Mononuclear cell (primary cell): ENCODE results near the gene TMEM114. TPM values are rescaled to one million over a fixed set of nuclear protein-coding genes. Genes with fewer than 3 reads are reported as not detected.

ENCODE experiments used
- H3K27me3 ChIP-seq: 2 replicates; pipeline ENCODE4 v1.6.0; 2011; ENCODE audit warnings: low read length, control low read depth; ENCODE audit not compliant: insufficient read depth
- H3K4me1 ChIP-seq: 2 replicates; pipeline ENCODE4 v1.5.1; 2011; ENCODE audit warnings: mild to moderate bottlenecking, low read length, control low read depth; ENCODE audit not compliant: insufficient read depth
- H3K4me3 ChIP-seq: 2 replicates; pipeline ENCODE4 v1.5.1; 2011; ENCODE audit warnings: mild to moderate bottlenecking, low read length, moderate library complexity
- H3K9me3 ChIP-seq: 2 replicates; pipeline ENCODE4 v1.5.1; 2011; ENCODE audit warnings: low read depth, mild to moderate bottlenecking, control low read depth, low read length
- total RNA-seq: library from RNA; depleted of rRNA; stranded (reverse); fragments of >200 nt; gene quantifications from one replicate; pipeline ENCODE4 v1.2.3, GENCODE V29; 2012

Gene TMEM114
- total RNA-seq, 1 donor, result not detected

DNA sequence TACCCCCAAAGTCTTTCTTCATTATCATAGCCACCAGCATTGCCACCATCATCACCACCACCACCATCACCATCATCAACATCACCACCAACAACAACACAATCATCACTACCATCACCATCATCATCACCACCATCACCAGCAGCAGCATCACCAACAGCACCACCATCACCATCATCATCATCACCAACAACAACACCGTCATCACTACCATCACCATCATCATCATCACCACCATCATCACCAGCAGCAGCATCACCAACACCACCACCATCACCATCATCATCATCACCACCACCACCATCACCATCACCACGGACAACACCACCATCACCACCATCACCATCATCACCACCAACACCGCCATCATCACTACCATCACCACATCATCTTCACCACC, 500 bp upstream of the TMEM114 start:
- Histone ChIP-seq H3K27me3 (peaks cover 45% of the 10 kb centered on the region), H3K4me1 (no peaks in the 10 kb centered on the region), H3K9me3 (no peaks in the 10 kb centered on the region), H3K4me3 (no peak overlapping the region)

DNA sequence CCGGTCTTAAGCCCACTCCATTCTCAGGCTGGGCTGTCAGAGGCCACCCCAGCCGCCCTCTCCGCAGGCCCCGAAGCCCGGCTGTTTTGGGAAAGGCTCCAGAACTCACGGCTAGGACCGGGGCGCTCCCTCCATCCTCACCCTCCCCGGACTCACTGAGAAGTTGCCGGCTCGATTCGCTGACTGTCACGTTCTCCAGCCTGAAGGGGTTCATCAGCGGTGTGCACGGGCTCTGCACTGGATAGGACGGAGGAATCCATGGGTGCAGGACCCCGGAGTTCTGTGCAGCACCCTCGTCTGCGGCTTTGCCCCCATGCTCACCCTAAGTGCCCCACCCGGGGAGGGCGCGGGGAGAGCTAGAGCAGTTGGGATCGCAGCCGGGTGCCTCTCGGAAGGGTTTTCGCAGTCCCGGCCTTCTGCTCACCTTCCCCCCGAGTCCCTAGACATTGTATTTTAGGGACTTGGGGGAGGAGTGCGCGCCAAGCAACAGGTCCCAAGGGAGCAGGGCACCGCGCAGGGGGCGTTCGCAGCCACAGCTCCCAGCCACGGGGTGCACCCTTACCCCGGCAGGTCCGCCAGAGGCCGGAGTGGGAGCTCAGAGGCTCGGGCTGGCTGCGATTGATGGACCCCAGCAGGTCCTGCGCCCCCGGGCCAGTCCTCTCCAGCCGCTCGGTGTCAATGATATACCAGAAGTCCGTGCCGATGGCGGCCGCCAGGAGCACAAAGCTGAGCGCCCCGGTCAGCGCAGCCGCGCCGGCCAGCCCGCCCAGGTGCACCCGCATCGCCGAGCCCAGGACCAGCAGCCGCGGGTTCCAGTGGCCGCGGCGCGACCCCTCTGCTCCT, 1.0 kb downstream of the TMEM114 start:
- peaks cover 45% of the 10 kb centered on the region for H3K27me3 ChIP-seq
- no peak overlapping the region for H3K4me3 ChIP-seq

DNA sequence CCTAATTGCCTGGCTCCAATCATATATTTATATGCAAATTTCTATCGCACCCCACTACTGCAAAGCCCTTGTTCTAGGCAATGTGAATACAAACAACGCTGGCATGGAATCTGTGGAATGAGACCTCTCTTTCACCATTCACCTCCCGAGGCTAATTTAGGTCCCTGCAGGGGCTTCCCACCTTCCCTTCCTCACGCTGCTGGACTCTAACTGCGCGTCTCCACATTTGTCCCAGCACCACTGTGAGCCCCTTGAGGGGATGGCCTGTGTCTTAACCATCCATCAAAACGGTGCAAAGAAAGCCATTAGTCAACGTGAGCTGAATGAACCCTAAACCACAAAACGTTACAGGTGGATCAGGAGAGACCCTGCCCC, 1.6 kb downstream of the TMEM114 start:
- no peak overlapping the region for H3K4me3 ChIP-seq
- peaks cover 45% of the 10 kb centered on the region for H3K27me3 ChIP-seq
- no peaks in the 10 kb centered on the region for H3K4me1 ChIP-seq
- no peaks in the 10 kb centered on the region for H3K9me3 ChIP-seq

More for the DNA sequence above, 1.0 kb downstream of the TMEM114 start:
- Histone ChIP-seq H3K4me1 (no peaks in the 10 kb centered on the region), H3K9me3 (no peaks in the 10 kb centered on the region)

DNA sequence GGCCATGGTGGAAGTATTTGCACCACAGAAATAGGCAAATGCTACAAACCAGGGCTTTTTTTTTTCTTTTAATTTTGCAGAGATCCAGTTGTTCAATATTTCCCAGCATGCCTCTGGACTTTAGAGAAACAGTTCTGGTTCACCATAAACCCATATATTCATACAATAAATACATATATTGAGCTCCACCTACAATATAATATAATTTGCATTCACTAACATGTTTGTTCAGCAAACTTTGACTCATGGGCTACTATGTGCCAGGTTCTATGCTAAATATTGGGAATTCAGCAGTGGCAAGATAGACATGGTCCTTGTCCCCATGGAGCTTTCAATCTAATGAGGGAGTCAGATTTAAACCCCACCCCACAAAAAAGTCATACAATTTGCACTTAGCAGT, 3.2 kb downstream of the TMEM114 start:
- Histone ChIP-seq H3K9me3 (no peaks in the 10 kb centered on the region), H3K4me1 (peaks cover 5% of the 10 kb centered on the region), H3K27me3 (peaks cover 44% of the 10 kb centered on the region), H3K4me3 (no peak overlapping the region)

DNA sequence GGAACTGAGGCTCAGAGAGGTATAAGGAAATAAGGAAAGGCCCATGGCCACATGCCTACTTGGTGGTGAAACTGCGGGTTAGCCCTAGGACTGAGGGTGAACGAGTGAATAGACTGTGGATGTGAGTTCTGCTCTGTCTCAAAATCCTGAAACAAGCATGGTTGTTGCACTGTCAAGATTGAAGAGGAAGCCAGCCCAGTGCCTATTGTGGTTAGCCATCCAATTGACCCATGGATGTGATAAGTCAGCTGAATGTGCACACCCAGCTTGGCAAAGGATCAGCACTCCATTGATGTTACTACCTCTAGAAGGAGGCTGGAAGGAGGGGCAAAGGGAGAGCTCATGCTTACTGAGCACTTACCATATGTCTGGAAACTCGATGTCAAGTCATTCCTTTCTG, 4.5 kb downstream of the TMEM114 start:
- Histone ChIP-seq H3K4me3 (no peak overlapping the region), H3K4me1 (peaks cover 9% of the 10 kb centered on the region), H3K27me3 (peaks cover 38% of the 10 kb centered on the region), H3K9me3 (no peaks in the 10 kb centered on the region)

DNA sequence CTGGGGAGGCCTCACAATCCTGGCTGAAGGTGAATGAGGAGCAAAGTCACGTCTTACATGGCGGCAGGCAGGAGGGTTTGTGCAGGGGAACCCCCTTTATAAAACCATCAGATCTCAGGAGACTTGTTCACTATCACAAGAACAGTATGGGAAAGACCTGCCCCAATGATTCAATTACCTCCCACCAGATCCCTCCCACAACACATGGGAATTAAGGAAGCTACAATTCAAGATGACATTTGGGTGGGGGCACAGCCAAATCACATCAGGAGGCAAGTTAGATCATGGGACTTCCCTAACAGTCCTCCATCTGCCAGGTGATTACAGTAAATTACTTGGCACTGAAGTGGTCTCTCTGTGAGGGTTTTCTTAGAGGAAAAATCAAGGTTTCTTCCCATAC, 5.3 kb downstream of the TMEM114 start:
- Histone ChIP-seq H3K4me3 (no peak overlapping the region), H3K9me3 (no peaks in the 10 kb centered on the region), H3K27me3 (peaks cover 30% of the 10 kb centered on the region), H3K4me1 (peaks cover 9% of the 10 kb centered on the region)

DNA sequence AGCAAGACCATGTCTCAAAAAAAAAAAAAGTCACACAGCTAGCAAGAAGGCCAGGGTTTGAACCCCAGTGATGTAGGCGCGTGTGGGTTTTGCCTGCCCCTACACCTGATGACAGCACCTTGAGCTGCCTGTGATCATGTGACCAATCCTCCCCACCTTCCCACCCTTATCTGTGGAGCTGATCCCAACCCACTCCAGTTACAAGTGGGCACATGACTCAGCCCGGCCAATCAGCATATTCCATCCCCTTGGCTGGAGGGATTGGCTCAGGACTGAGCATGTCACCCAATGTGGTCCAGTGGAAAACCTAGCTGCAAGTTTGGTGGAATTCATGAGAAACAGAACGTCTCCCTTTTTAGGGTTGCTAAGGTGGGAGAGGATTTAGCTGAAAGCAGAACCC, 6.6 kb downstream of the TMEM114 start:
- H3K4me3 ChIP-seq, result no peak overlapping the region
- H3K9me3 ChIP-seq, result no peaks in the 10 kb centered on the region
- H3K4me1 ChIP-seq, result peaks cover 9% of the 10 kb centered on the region
- peaks cover 17% of the 10 kb centered on the region for H3K27me3 ChIP-seq

DNA sequence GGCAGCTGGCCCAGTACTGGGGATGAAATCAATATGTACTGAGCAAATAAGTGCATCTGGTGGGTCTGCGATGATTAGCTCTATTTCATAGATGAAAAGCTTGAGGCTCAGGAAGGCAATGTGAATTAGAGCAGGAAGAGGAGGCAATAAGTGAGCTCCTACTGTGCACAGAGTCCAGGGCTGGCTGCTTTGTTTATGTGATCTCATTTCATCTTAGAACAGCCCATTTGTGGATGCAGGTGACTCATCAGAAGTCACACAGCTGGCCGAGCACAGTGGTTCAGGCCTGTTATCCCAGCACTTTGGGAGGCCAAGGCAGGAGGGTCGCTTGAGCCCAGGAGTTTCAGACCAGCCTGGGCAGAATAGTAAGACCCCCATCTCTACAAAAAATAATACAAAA, 7.1 kb downstream of the TMEM114 start:
- H3K4me1 ChIP-seq, result peaks cover 9% of the 10 kb centered on the region
- H3K4me3 ChIP-seq, result no peak overlapping the region
- peaks cover 11% of the 10 kb centered on the region for H3K27me3 ChIP-seq
- H3K9me3 ChIP-seq, result no peaks in the 10 kb centered on the region

DNA sequence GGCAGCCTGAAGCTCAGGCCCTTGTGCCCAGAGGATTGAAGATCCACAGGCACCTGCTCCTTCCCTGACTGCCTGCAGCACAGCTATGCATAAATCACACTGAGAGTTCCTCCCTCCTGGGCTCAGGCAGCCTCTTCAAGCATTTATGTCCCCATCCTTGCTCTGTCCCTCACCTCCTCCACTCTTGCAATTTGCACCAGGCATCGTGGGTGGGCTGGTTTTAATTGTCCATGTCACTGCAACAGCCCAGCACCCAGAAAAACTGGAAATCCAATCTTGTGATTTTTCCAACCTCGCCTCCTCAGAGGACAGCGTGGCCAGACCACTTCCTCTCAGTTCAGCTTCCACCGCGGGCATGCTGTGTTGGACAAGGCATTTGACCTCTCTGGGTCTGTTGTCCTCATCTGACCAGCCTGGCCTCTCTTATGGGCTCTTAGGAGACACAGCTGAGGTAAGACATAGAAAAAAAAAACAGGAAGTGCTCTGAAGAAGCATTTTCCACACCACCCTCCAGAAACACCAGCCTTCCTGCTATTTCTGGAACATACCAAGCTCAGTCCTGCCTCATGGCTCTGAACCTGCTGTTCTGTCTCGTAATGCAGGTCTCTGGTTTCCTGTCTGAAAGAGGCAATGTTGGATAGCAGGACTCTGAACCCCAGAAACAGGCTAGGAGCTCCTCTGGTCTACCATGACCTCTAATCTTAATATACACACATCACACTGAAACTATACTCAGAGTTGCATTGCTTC, 8.3 kb downstream of the TMEM114 start:
- Histone ChIP-seq H3K27me3 (no peaks in the 10 kb centered on the region), H3K9me3 (no peaks in the 10 kb centered on the region), H3K4me3 (no peak overlapping the region), H3K4me1 (peaks cover 9% of the 10 kb centered on the region)

DNA sequence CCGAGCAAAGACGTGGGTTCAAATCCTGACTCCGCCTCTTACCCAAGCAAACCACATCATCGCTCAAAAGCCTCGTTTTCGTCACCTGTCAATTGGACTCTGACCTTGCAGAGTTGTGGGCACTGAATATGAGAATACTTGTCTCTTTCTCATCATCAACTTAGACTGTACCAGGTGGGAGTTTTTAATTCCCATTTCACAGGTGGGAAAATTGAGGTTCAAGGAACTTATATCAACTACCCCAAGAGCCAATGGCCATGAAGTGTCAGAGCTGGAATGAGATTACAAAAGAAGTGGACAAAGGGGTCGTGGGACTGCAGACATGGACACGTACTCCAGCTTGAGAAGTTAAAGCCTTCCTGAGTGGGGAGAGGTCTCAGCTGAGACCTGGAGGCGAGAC, 10.8 kb downstream of the TMEM114 start:
- Histone ChIP-seq H3K4me3 (no peak overlapping the region), H3K4me1 (peaks cover 9% of the 10 kb centered on the region), H3K27me3 (no peaks in the 10 kb centered on the region), H3K9me3 (no peaks in the 10 kb centered on the region)

DNA sequence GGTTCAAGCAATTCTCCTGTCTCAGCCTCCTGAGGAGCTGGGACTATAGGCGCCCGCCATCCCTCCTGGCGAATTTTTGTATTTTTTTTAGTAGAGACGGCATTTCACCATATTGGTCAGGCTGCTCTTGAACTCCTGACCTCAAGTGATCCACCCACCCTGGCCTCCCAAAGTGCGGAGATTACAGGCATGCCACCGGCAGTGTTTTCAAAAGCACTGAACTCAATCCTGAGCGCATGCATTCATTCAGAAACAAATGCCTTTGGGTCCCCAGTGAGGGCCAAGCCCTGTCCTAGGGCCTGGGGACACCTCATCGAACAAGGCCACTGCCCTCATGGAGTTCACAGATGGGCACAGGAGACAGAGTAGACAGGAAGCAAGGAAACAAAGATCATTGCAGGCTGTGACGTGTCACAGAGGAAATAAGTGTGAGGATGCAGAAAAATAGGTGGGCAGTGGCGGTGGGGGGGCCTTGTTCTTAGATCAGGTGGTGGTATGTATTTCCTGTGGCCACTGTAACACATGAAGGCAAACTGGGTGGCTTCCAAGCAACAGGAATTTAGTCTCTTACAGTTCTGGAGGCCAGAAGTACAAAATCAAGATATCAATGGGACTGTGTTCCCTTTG, 12.5 kb downstream of the TMEM114 start:
- Histone ChIP-seq H3K4me3 (no peak overlapping the region), H3K9me3 (no peaks in the 10 kb centered on the region), H3K27me3 (no peaks in the 10 kb centered on the region), H3K4me1 (peaks cover 9% of the 10 kb centered on the region)

DNA sequence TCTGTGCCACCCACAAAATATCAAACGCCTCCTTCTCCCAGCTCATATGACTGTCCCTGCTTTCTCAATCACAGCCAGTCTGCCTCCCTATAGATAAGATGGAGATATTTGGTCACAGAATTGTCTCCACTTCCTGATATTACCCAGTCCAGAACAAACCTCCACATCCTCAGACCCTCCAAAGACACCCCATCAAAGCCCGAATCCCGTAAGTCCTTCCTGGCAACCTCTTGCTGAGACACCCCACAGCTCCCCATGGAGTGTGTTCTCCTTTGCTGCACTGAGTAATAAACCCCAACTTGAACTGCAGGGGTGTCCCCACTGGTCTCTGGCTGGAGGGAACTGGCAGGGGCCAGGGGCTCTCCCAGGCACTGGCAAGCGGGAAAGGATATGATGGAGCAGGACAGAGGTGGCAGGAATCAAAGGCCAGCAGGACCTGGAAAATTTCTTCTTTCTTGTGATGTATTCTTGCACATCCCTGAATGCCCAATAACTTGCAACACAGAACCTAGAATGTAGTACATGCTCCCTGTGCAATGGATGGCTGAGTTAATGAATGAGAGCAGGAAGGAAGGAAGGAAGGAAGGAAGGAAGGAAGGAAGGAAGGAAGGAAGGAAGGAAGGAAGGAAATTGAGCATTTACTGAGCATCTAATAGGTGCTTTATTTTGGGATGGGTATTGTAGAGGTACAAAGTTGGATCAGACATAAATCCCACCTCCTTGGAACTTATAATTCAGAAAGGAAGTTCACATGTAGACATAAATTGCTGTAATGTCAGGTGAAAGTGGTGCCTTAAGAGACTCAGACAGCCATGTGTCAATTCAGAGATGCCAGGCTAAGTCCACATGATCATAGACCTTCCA, 13.9 kb downstream of the TMEM114 start:
- H3K27me3 ChIP-seq, result no peaks in the 10 kb centered on the region
- H3K4me1 ChIP-seq, result no peaks in the 10 kb centered on the region
- no peaks in the 10 kb centered on the region for H3K9me3 ChIP-seq
- H3K4me3 ChIP-seq, result no peak overlapping the region

DNA sequence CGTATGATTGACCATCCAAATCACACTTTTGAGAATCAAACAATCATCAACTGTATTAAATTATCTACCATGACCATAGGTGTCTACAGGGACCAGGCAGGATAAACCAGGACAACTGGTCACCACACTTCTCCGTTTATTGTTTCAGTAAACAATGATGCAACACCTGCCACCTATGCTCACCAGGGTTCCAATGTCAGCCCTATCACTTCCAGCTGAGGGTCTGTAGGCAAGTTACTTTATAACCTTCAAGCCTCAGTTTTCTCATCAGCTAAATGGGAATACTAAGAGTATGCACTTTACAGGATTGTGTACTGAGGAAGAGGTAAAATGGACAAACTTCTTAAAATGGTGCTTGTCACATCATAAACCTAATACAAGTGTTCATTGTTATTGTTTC, 14.9 kb downstream of the TMEM114 start:
- H3K4me1 ChIP-seq, result no peaks in the 10 kb centered on the region
- H3K27me3 ChIP-seq, result no peaks in the 10 kb centered on the region
- no peak overlapping the region for H3K4me3 ChIP-seq
- no peaks in the 10 kb centered on the region for H3K9me3 ChIP-seq

DNA sequence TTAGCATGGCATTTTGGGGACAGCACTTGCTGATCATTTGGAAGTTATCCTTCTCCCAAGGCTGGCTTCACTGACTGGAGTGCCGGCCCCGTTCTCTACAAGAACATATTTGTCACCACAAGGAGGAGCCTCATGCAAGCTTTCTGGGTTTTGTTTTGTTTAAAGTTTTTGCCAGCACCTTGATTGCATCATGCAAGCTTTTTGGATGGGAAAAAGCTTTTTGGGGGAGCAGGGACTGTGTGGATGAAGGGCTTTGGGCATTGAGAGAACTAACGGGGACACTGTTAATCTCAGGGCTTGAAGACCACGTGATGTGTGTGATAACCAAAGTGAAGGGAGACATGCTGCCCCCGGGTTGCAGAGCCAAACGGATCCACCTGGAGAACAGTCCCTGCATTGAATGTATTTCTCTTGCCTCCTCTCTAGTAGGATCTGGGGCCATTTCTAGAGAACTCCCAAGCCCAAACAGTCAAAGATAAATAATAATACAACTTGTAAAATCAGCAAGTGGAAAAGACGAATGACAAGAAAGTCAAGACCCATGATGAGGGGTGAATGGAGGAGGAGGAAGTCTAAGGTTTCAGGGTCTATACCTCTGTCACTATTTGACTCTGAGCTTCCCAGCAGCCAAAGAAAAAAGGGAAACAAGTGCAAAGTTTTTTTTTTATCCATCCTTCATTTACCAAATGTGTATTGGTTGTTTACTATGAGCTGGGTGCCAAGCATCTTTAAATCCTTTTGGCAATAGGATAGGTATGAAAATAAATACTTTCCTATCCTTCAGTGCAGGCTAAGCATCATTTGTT, 17.2 kb downstream of the TMEM114 start:
- Histone ChIP-seq H3K4me3 (no peak overlapping the region), H3K9me3 (no peaks in the 10 kb centered on the region), H3K4me1 (no peaks in the 10 kb centered on the region), H3K27me3 (no peaks in the 10 kb centered on the region)
